Cardiac septum (tissue), 1 donor: ENCODE results near the gene PERP. TPM values are rescaled to one million over a fixed set of nuclear protein-coding genes. Genes with fewer than 3 reads are reported as not detected.
"Not testable (repeated sequence)": the region's sequence is repeated elsewhere in the genome, so short reads cannot be mapped to it uniquely, and the experiment has no call there.

Experiments
- DNase-seq: peaks from one replicate; pipeline ENCODE4 v3.0.0-alpha.2; 2020; ENCODE audit warnings: low spot score
- intact Hi-C: fragments of 100-400 bp; cut with DNase I; formaldehyde crosslinking; loops from one replicate; pipeline ENCODE4 v1.14.0; 2022
- total RNA-seq: library from RNA; stranded (reverse); fragmentation: NEBNext Ultra II Directional; extraction: Animal tissue kit (Norgen Biotek cat#: 25700); gene quantifications from one replicate; pipeline ENCODE4 v1.2.1, GENCODE V29; 2021
- donor health status: DM: no; HTN: no; CAD: no.

The PERP gene
- total RNA-seq, 1 donor from 2014 or later: 59.3 TPM

GRCh38 chr6:138084904-138085838 lies 22.0 kb downstream of the PERP start:
- intact Hi-C loops: no loop called here
- DNase-seq: no peak

GRCh38 chr6:138082232-138082631 lies 25.0 kb downstream of the PERP start:
- intact Hi-C loops: no loop called here
- DNase-seq: no peak

GRCh38 chr6:138079556-138079955 lies 27.7 kb downstream of the PERP start:
- intact Hi-C loops, DNase-seq: not testable (repeated sequence)

GRCh38 chr6:138078491-138078890 lies 28.7 kb downstream of the PERP start:
- intact Hi-C loops: no loop called here
- no peak for DNase-seq

- no peak for DNase-seq
These were observed 34.0 kb downstream of the PERP start for GRCh38 chr6:138073264-138073663.

GRCh38 chr6:138063726-138064125 lies 43.5 kb downstream of the PERP start:
- DNase-seq: no peak
- intact Hi-C loops: no loop called here

More at GRCh38 chr6:138073264-138073663, 34.0 kb downstream of the PERP start:
- intact Hi-C loops: no loop called here

GRCh38 chr6:138054982-138055381 lies 52.2 kb downstream of the PERP start:
- intact Hi-C loops: no loop called here
- no peak for DNase-seq

GRCh38 chr6:138052783-138053182 lies 54.4 kb downstream of the PERP start:
- intact Hi-C loops: no loop called here
- no peak for DNase-seq

- DNase-seq: no peak
- intact Hi-C loops: loop anchor here (5.0 kb wide), 1 partner anchor 57 kb away; no protein-coding TSS in a partner anchor
These were observed 62.2 kb downstream of the PERP start for GRCh38 chr6:138044972-138045371.

- DNase-seq: no peak
- intact Hi-C loops: no loop called here
These were observed 62.8 kb downstream of the PERP start for GRCh38 chr6:138044458-138044857.

Other genes starting within 250 kb of the PERP start
- 7.9 TPM for gene TNFAIP3, start 240.2 kb downstream of the PERP start, total RNA-seq
- 9.6 TPM for gene ARFGEF3, start 54.5 kb upstream of the PERP start, total RNA-seq
- not detected for gene PBOV1, start 111.1 kb upstream of the PERP start, total RNA-seq